ENCODE results near the gene MANEA.

The MANEA gene

GRCh38 chr6:95576218-95576997 lies 927 bp upstream of the MANEA start:
- Histone ChIP-seq H3K4me1 (ENCODE audit: control insufficient read depth in 2 of 2, insufficient read depth in 1 of 2, low read depth in 1 of 2, low read length in 2 of 2) (peaks cover 0 to 7% of the 10 kb centered on the region in 2 donors), H3K4ac (ENCODE audit: low read length) (no peak overlapping the region), H2AFZ (ENCODE audit: low read length) (peak overlapping the region; percentile 97), H3K9me3 (replicated peaks in 1 of 2; ENCODE audit: control insufficient read depth in 2 of 2, insufficient read depth in 1 of 2, low read depth in 1 of 2, low read length in 2 of 2) (no peaks in the 10 kb centered on the region), H2AK5ac (ENCODE audit: low read depth, low read length) (no peak overlapping the region), H3K27ac (replicated peaks; ENCODE audit: low read length) (peak overlapping the region; percentile 99), H3K27me3 (ENCODE audit: control insufficient read depth in 3 of 3, insufficient read depth in 3 of 3, low read depth in 1 of 3, low read length in 3 of 3) (no peaks in the 10 kb centered on the region), H3K14ac (ENCODE audit: low read length) (no peak overlapping the region), H3K36me3 (replicated peaks in 1 of 2; ENCODE audit: control insufficient read depth in 2 of 2, insufficient read depth in 2 of 2, low read length in 2 of 2) (no peaks in the 10 kb centered on the region), H2BK120ac (ENCODE audit: low read depth, low read length) (no peak overlapping the region), H3K4me3 (ENCODE audit: low read length in 2 of 2) (peak overlapping the region in 1 of 2 donors; percentile 80), H3K18ac (ENCODE audit: low read length) (no peak overlapping the region), H4K8ac (ENCODE audit: low read depth, low read length) (no peak overlapping the region), H2BK12ac (ENCODE audit: low read length) (no peak overlapping the region), H3K4me2 (ENCODE audit: insufficient read depth, low read length, poor library complexity, severe bottlenecking) (peak overlapping the region; percentile 33), H3K79me1 (ENCODE audit: low read depth, low read length) (no peaks in the 10 kb centered on the region), H4K91ac (ENCODE audit: low read depth, low read length, poor library complexity) (no peak overlapping the region), H3K23ac (ENCODE audit: low read depth, low read length, poor library complexity) (no peak overlapping the region), H2BK5ac (ENCODE audit: low read length) (no peak overlapping the region), H3K9ac (ENCODE audit: low read depth, low read length, poor library complexity) (no peak overlapping the region), H2BK15ac (ENCODE audit: low read length) (no peak overlapping the region)
- no peak for DNase-seq (ENCODE audit: low spot score)
- no CpG with 5 or more reads among the region's 5 CpGs for WGBS, 2 donors (ENCODE audit: extremely low coverage in 2 of 2, insufficient read length in 2 of 2, insufficient replicate concordance in 1 of 2)

- Histone ChIP-seq H3K4me1 (ENCODE audit: control insufficient read depth in 2 of 2, insufficient read depth in 1 of 2, low read depth in 1 of 2, low read length in 2 of 2) (peaks cover 0 to 7% of the 10 kb centered on the region in 2 donors), H2BK120ac (ENCODE audit: low read depth, low read length) (no peak overlapping the region)
Observed at GRCh38 chr6:95576998-95577303, 384 bp upstream of the MANEA start.

GRCh38 chr6:95578106-95578410 lies 723 bp downstream of the MANEA start:
- no CpG with 5 or more reads among the region's 10 CpGs for WGBS, 2 donors (ENCODE audit: extremely low coverage in 2 of 2, insufficient read length in 2 of 2, insufficient replicate concordance in 1 of 2)

More at GRCh38 chr6:95576998-95577303, 384 bp upstream of the MANEA start:
- peak overlapping the region; percentile 80 to 84 for H3K4me3 ChIP-seq (ENCODE audit: low read length in 2 of 2)
- no peak overlapping the region for H4K91ac ChIP-seq (ENCODE audit: low read depth, low read length, poor library complexity)
- no peak overlapping the region for H3K4ac ChIP-seq (ENCODE audit: low read length)
- no peaks in the 10 kb centered on the region for H3K27me3 ChIP-seq (ENCODE audit: control insufficient read depth in 3 of 3, insufficient read depth in 3 of 3, low read depth in 1 of 3, low read length in 3 of 3)
- H3K9me3 ChIP-seq (replicated peaks in 1 of 2; ENCODE audit: control insufficient read depth in 2 of 2, insufficient read depth in 1 of 2, low read depth in 1 of 2, low read length in 2 of 2) = no peaks in the 10 kb centered on the region
- no peak overlapping the region for H2BK12ac ChIP-seq (ENCODE audit: low read length)
- H2AK5ac ChIP-seq (ENCODE audit: low read depth, low read length) = no peak overlapping the region
- peak overlapping the region; percentile 97 for H2AFZ ChIP-seq (ENCODE audit: low read length)
- H3K79me1 ChIP-seq (ENCODE audit: low read depth, low read length) = no peaks in the 10 kb centered on the region
- H3K36me3 ChIP-seq (replicated peaks in 1 of 2; ENCODE audit: control insufficient read depth in 2 of 2, insufficient read depth in 2 of 2, low read length in 2 of 2) = no peaks in the 10 kb centered on the region
- no peak overlapping the region for H2BK5ac ChIP-seq (ENCODE audit: low read length)
- no peak overlapping the region for H3K18ac ChIP-seq (ENCODE audit: low read length)
- no peak overlapping the region for H3K14ac ChIP-seq (ENCODE audit: low read length)
- no peak overlapping the region for H4K8ac ChIP-seq (ENCODE audit: low read depth, low read length)
- no peak for DNase-seq (ENCODE audit: low spot score)
- H3K9ac ChIP-seq (ENCODE audit: low read depth, low read length, poor library complexity) = no peak overlapping the region
- no CpG with 5 or more reads among the region's 3 CpGs for WGBS, 2 donors (ENCODE audit: extremely low coverage in 2 of 2, insufficient read length in 2 of 2, insufficient replicate concordance in 1 of 2)
- no peak overlapping the region for H2BK15ac ChIP-seq (ENCODE audit: low read length)
- H3K4me2 ChIP-seq (ENCODE audit: insufficient read depth, low read length, poor library complexity, severe bottlenecking) = peak overlapping the region; percentile 33
- peak overlapping the region; percentile 99 for H3K27ac ChIP-seq (replicated peaks; ENCODE audit: low read length)
- H3K23ac ChIP-seq (ENCODE audit: low read depth, low read length, poor library complexity) = peak overlapping the region; percentile 4

GRCh38 chr6:95581073-95581472 lies 3.7 kb downstream of the MANEA start:
- H3K9me3 ChIP-seq (replicated peaks in 1 of 2; ENCODE audit: control insufficient read depth in 2 of 2, insufficient read depth in 1 of 2, low read depth in 1 of 2, low read length in 2 of 2) = peaks cover 0 to 3% of the 10 kb centered on the region in 2 donors
- H3K27ac ChIP-seq (replicated peaks; ENCODE audit: low read length) = no peak overlapping the region
- no peak overlapping the region for H2AFZ ChIP-seq (ENCODE audit: low read length)
- no peak overlapping the region for H2AK5ac ChIP-seq (ENCODE audit: low read depth, low read length)
- no peaks in the 10 kb centered on the region for H3K27me3 ChIP-seq (ENCODE audit: control insufficient read depth in 3 of 3, insufficient read depth in 3 of 3, low read depth in 1 of 3, low read length in 3 of 3)
- no peak overlapping the region for H3K23ac ChIP-seq (ENCODE audit: low read depth, low read length, poor library complexity)
- no peak for DNase-seq (ENCODE audit: low spot score)
- no peak overlapping the region for H3K4me2 ChIP-seq (ENCODE audit: insufficient read depth, low read length, poor library complexity, severe bottlenecking)
- no peak overlapping the region for H2BK15ac ChIP-seq (ENCODE audit: low read length)
- no peaks in the 10 kb centered on the region for H3K79me1 ChIP-seq (ENCODE audit: low read depth, low read length)
- no peak overlapping the region for H3K4ac ChIP-seq (ENCODE audit: low read length)
- H3K14ac ChIP-seq (ENCODE audit: low read length) = no peak overlapping the region
- H2BK120ac ChIP-seq (ENCODE audit: low read depth, low read length) = no peak overlapping the region
- H3K36me3 ChIP-seq (replicated peaks in 1 of 2; ENCODE audit: control insufficient read depth in 2 of 2, insufficient read depth in 2 of 2, low read length in 2 of 2) = no peaks in the 10 kb centered on the region
- no peak overlapping the region for H2BK5ac ChIP-seq (ENCODE audit: low read length)
- H3K9ac ChIP-seq (ENCODE audit: low read depth, low read length, poor library complexity) = no peak overlapping the region
- H3K4me1 ChIP-seq (ENCODE audit: control insufficient read depth in 2 of 2, insufficient read depth in 1 of 2, low read depth in 1 of 2, low read length in 2 of 2) = no peaks in the 10 kb centered on the region
- H2BK12ac ChIP-seq (ENCODE audit: low read length) = no peak overlapping the region
- H3K18ac ChIP-seq (ENCODE audit: low read length) = no peak overlapping the region
- no peak overlapping the region for H4K8ac ChIP-seq (ENCODE audit: low read depth, low read length)
- no peak overlapping the region for H4K91ac ChIP-seq (ENCODE audit: low read depth, low read length, poor library complexity)
- no peak overlapping the region for H3K4me3 ChIP-seq (ENCODE audit: low read length in 2 of 2)

More at GRCh38 chr6:95578106-95578410, 723 bp downstream of the MANEA start:
- H3K18ac ChIP-seq (ENCODE audit: low read length) = peak overlapping the region; percentile 73
- H3K4me2 ChIP-seq (ENCODE audit: insufficient read depth, low read length, poor library complexity, severe bottlenecking) = peak overlapping the region; percentile 72
- peak overlapping the region; percentile 14 for H2BK5ac ChIP-seq (ENCODE audit: low read length)
- H2AFZ ChIP-seq (ENCODE audit: low read length) = peak overlapping the region; percentile 97
- no peaks in the 10 kb centered on the region for H3K9me3 ChIP-seq (replicated peaks in 1 of 2; ENCODE audit: control insufficient read depth in 2 of 2, insufficient read depth in 1 of 2, low read depth in 1 of 2, low read length in 2 of 2)
- H4K8ac ChIP-seq (ENCODE audit: low read depth, low read length) = no peak overlapping the region
- no peak overlapping the region for H3K4ac ChIP-seq (ENCODE audit: low read length)
- H4K91ac ChIP-seq (ENCODE audit: low read depth, low read length, poor library complexity) = no peak overlapping the region
- no peaks in the 10 kb centered on the region for H3K27me3 ChIP-seq (ENCODE audit: control insufficient read depth in 3 of 3, insufficient read depth in 3 of 3, low read depth in 1 of 3, low read length in 3 of 3)
- H3K4me3 ChIP-seq (ENCODE audit: low read length in 2 of 2) = peak overlapping the region; percentile 80 to 85
- H3K79me1 ChIP-seq (ENCODE audit: low read depth, low read length) = no peaks in the 10 kb centered on the region
- H3K27ac ChIP-seq (replicated peaks; ENCODE audit: low read length) = peak overlapping the region; percentile 99
- H2BK12ac ChIP-seq (ENCODE audit: low read length) = no peak overlapping the region
- H3K14ac ChIP-seq (ENCODE audit: low read length) = no peak overlapping the region
- no peak overlapping the region for H2BK120ac ChIP-seq (ENCODE audit: low read depth, low read length)
- peak overlapping the region; percentile 79 for H3K9ac ChIP-seq (ENCODE audit: low read depth, low read length, poor library complexity)
- H2AK5ac ChIP-seq (ENCODE audit: low read depth, low read length) = no peak overlapping the region
- no peak for DNase-seq (ENCODE audit: low spot score)
- H3K36me3 ChIP-seq (replicated peaks in 1 of 2; ENCODE audit: control insufficient read depth in 2 of 2, insufficient read depth in 2 of 2, low read length in 2 of 2) = no peaks in the 10 kb centered on the region
- peaks cover 0 to 5% of the 10 kb centered on the region in 2 donors for H3K4me1 ChIP-seq (ENCODE audit: control insufficient read depth in 2 of 2, insufficient read depth in 1 of 2, low read depth in 1 of 2, low read length in 2 of 2)
- no peak overlapping the region for H3K23ac ChIP-seq (ENCODE audit: low read depth, low read length, poor library complexity)
- H2BK15ac ChIP-seq (ENCODE audit: low read length) = no peak overlapping the region

Measured in neuronal stem cell (in vitro differentiated cells).